Renal cortex interstitium (tissue), 15 donors: ENCODE measurements around the gene UGT1A4. TPM values are rescaled to one million over a fixed set of nuclear protein-coding genes. Genes with fewer than 3 reads are reported as not detected.

Experiments used
- DNase-seq, 11 donors: peaks; one replicate each; pipeline ENCODE4 v3.0.0-alpha.2; 2013; ENCODE audit warnings: low read depth in 9 of 11, low spot score in 4 of 11; ENCODE audit errors: extremely low read depth in 1 of 11
- long read RNA-seq, 16 experiments: transcript quantifications; one replicate each; lab custom pipeline, GENCODE V29; 2026
- polyA plus RNA-seq, 3 donors: library from polyadenylated mRNA; unstranded; fragments of 120-200 nt; gene quantifications; one replicate each; pipeline ENCODE4 v1.2.1, GENCODE V29; 2013; ENCODE audit not compliant: insufficient read length in 3 of 3

Gene UGT1A4
- polyA plus RNA-seq = not detected
- long read RNA-seq, donor 1 = 0 reads
- long read RNA-seq, donor 2 = 0 reads
- long read RNA-seq, donor 3 = 0 reads
- long read RNA-seq, donor 4 = 0 reads
- long read RNA-seq, donor 5 = 0 reads
- long read RNA-seq, donor 6 = 0 reads
- long read RNA-seq, donor 7 = 0 reads
- long read RNA-seq, donor 8 = 0 reads
- long read RNA-seq, donor 9 = 0 reads
- long read RNA-seq, donor 10 = 0 reads
- long read RNA-seq, donor 11 = 0 reads
- long read RNA-seq, donor 12 = 0 reads
- long read RNA-seq, donor 13 = 0 reads
- long read RNA-seq, donor 14 = 0 reads
- long read RNA-seq, donor 15 = 0 reads
- long read RNA-seq, donor 16 = 0 reads

- DNase-seq = no peak
These were observed at the start of gene UGT1A4 for GRCh38 chr2:233718552-233718951. UGT1A4 (plus strand) TSS chr2:233718736; CDS start chr2:233718821, 85 bp downstream.

GRCh38 chr2:233671290-233672161 is 47.0 kb upstream of the UGT1A4 start, which contains the start of gene UGT1A9:
UGT1A9 (plus strand) TSS chr2:233671898; CDS start chr2:233671935, 37 bp downstream.
- no peak for DNase-seq

GRCh38 chr2:233672886-233673285 is 45.6 kb upstream of the UGT1A4 start:
- no peak for DNase-seq

GRCh38 chr2:233673896-233674295 is 44.6 kb upstream of the UGT1A4 start:
- no peak for DNase-seq

GRCh38 chr2:233674314-233674713 is 44.2 kb upstream of the UGT1A4 start:
- DNase-seq = no peak

- peak in 1 of 11 donors; percentile 18 for DNase-seq
These were observed 43.5 kb upstream of the UGT1A4 start for GRCh38 chr2:233674995-233675394.

GRCh38 chr2:233676046-233676445 is 42.5 kb upstream of the UGT1A4 start:
- no peak for DNase-seq

- no peak for DNase-seq
These were observed 39.3 kb upstream of the UGT1A4 start for GRCh38 chr2:233679196-233679595.

- no peak for DNase-seq
These were observed 38.0 kb upstream of the UGT1A4 start for GRCh38 chr2:233680361-233681045.

GRCh38 chr2:233681521-233682099 is 36.9 kb upstream of the UGT1A4 start, which contains the start of gene UGT1A7:
UGT1A7 (plus strand) TSS chr2:233681901; CDS start chr2:233681938, 37 bp downstream.
- DNase-seq = no peak

GRCh38 chr2:233684640-233685039 is 33.9 kb upstream of the UGT1A4 start:
- DNase-seq = no peak

GRCh38 chr2:233686928-233687327 is 31.6 kb upstream of the UGT1A4 start:
- DNase-seq = no peak

GRCh38 chr2:233688341-233688740 is 30.2 kb upstream of the UGT1A4 start:
- DNase-seq = no peak

GRCh38 chr2:233689031-233689430 is 29.5 kb upstream of the UGT1A4 start:
- no peak for DNase-seq

GRCh38 chr2:233689501-233689900 is 29.0 kb upstream of the UGT1A4 start:
- DNase-seq = no peak

- DNase-seq = no peak
These were observed 28.1 kb upstream of the UGT1A4 start for GRCh38 chr2:233690444-233690843.

- no peak for DNase-seq
These were observed 26.8 kb upstream of the UGT1A4 start for GRCh38 chr2:233691443-233692433.

- no peak for DNase-seq
These were observed 25.9 kb upstream of the UGT1A4 start, which contains the start of gene UGT1A6 for GRCh38 chr2:233692648-233693047. UGT1A6 (plus strand) TSS chr2:233692890; CDS start chr2:233693005, 115 bp downstream.
